SK-N-SH (cell line): ENCODE measurements around the gene WDR49.

Source experiments
- CTCF ChIP-seq: fragments of 200-600 bp; sonication (generic); IDR thresholded peaks from 2 replicates; pipeline ENCODE4 v1.6.1; 2017; ENCODE audit warnings: antibody characterized with exemption, mild to moderate bottlenecking, moderate library complexity
- EZH2phosphoT487 ChIP-seq: fragments of 200-600 bp; sonication (generic); IDR thresholded peaks from 2 replicates; pipeline ENCODE4 v1.6.1; 2017; ENCODE audit warnings: low read depth, mixed run types, mild to moderate bottlenecking, antibody characterized with exemption, moderate library complexity, borderline replicate concordance
- FOXJ3 ChIP-seq: sonication (generic); formaldehyde crosslinking; IDR thresholded peaks from 2 replicates; pipeline ENCODE4 v1.5.1; 2020; ENCODE audit warnings: mild to moderate bottlenecking, missing genetic modification reagents
- MAX ChIP-seq: IDR thresholded peaks from 2 replicates; pipeline ENCODE4 v1.4.0; 2012; ENCODE audit warnings: low read depth
- PBX3 ChIP-seq: IDR thresholded peaks from 2 replicates; pipeline ENCODE4; 2012
- SMC3 ChIP-seq: IDR thresholded peaks from 2 replicates; pipeline ENCODE4 v1.6.1; 2012; ENCODE audit warnings: low read depth, low read length, improper control_type of control experiment
- YY1 ChIP-seq: IDR thresholded peaks from 2 replicates; pipeline ENCODE4 v1.4.0; 2012; ENCODE audit warnings: low read depth, mild to moderate bottlenecking
- ZBTB33 ChIP-seq: IDR thresholded peaks from 2 replicates; pipeline ENCODE4 v1.4.0; 2012; ENCODE audit warnings: low read depth, borderline replicate concordance

DNA sequence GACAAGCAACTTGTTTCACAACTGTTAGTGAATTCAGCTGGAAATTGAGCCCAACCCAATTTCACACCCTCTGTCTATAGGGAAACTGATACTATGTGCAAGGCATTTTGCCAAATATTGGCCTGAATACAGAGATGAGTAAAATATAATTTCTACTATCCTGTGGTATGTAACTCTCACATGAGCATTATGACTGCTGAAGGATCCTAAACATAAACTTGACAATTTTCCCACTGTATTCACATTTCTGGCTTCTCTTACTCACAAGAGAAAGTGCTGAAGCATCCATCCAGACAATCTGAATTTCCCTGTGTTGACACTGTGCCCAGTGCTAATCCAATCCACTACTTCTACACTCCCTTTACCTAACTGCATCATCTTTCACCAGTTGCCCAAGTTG lies 208.3 kb downstream of the WDR49 start:
- TF ChIP-seq CTCF (no peak), EZH2phosphoT487 (no peak), ZBTB33 (no peak), MAX (no peak), SMC3 (no peak), YY1 (no peak), FOXJ3 (CRISPR knock-in tag) (no peak), PBX3 (no peak)
